SKM-1 treated with dmso at 0.1 percent for 144 hours (cell line): Measurements from ENCODE around the gene HAVCR1.
"Not testable (repeated sequence)": the region's sequence is repeated elsewhere in the genome, so short reads cannot be mapped to it uniquely, and the experiment has no call there.

ENCODE experiments used
- DNase-seq: peaks from one replicate; lab custom pipeline; 2025; ENCODE audit not compliant: unreplicated experiment; lab: John Stamatoyannopoulos, UW

Gene HAVCR1

GRCh38 chr5:157050050-157050449, 8.9 kb downstream of the HAVCR1 start:
- DNase-seq = no peak

- no peak for DNase-seq
Measured at GRCh38 chr5:157049605-157050004, 9.3 kb downstream of the HAVCR1 start.

- DNase-seq = no peak
Measured at GRCh38 chr5:157047898-157048297, 11.0 kb downstream of the HAVCR1 start.

GRCh38 chr5:157047016-157047415, 11.9 kb downstream of the HAVCR1 start:
- DNase-seq = not testable (repeated sequence)

- no peak for DNase-seq
Measured at GRCh38 chr5:157046041-157046440, 12.9 kb downstream of the HAVCR1 start.

- no peak for DNase-seq
Measured at GRCh38 chr5:157045601-157046000, 13.3 kb downstream of the HAVCR1 start.

GRCh38 chr5:157038568-157039187, 20.2 kb downstream of the HAVCR1 start:
- DNase-seq = no peak

GRCh38 chr5:157034106-157035072, 24.5 kb downstream of the HAVCR1 start:
- not testable (repeated sequence) for DNase-seq

GRCh38 chr5:157033071-157033583, 25.8 kb downstream of the HAVCR1 start:
- DNase-seq = no peak

- no peak for DNase-seq
Measured at GRCh38 chr5:157030692-157031091, 28.2 kb downstream of the HAVCR1 start.

GRCh38 chr5:157029457-157029856, 29.5 kb downstream of the HAVCR1 start:
- DNase-seq = no peak

- DNase-seq = not testable (repeated sequence)
Measured at GRCh38 chr5:157027663-157028062, 31.3 kb downstream of the HAVCR1 start.

- no peak for DNase-seq
Measured at GRCh38 chr5:157026789-157027424, 32.0 kb downstream of the HAVCR1 start.

GRCh38 chr5:157025093-157025698, 33.7 kb downstream of the HAVCR1 start:
- DNase-seq = no peak

GRCh38 chr5:157024208-157024959, 34.5 kb downstream of the HAVCR1 start:
- no peak for DNase-seq

GRCh38 chr5:157022024-157022423, 36.9 kb downstream of the HAVCR1 start:
- no peak for DNase-seq

- DNase-seq = no peak
Measured at GRCh38 chr5:157020511-157021222, 38.2 kb downstream of the HAVCR1 start.

GRCh38 chr5:157020002-157020401, 38.9 kb downstream of the HAVCR1 start:
- DNase-seq = no peak

- not testable (repeated sequence) for DNase-seq
Measured at GRCh38 chr5:157014143-157014542, 44.8 kb downstream of the HAVCR1 start.

- DNase-seq = no peak
Measured at GRCh38 chr5:157006262-157006661, 52.7 kb downstream of the HAVCR1 start.
